ENCODE results near the gene EMP2. TPM values are rescaled to one million over a fixed set of nuclear protein-coding genes. Genes with fewer than 3 reads are reported as not detected.

The EMP2 gene
- total RNA-seq, 1 donor from 2014 or later, result 6.0 TPM

- no peak for DNase-seq (ENCODE audit: extremely low read depth, low read depth, low spot score)
Measured at GRCh38 chr16:10610499-10611184, 30.2 kb upstream of the EMP2 start.

DNA sequence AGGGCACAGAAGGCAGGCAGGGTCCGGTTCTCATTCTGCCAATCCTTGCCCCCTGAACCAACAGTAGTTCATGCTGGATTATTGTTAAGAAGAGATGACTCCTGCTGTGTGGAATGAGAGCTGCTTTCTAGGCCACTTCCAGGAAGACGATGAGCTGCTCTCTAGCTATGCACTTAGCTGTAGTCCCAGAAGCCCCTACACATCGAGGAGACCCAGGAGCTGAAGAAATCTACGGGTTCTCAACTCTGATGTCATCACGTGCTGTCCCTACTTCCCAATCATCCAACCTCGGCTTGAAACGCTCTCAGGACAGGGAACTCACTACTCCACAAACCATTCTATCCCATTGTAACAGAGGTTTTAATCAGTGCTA is 29.0 kb upstream of the EMP2 start:
- no peak for DNase-seq (ENCODE audit: extremely low read depth, low read depth, low spot score)

GRCh38 chr16:10608687-10609401 is 28.4 kb upstream of the EMP2 start:
- no peak for DNase-seq (ENCODE audit: extremely low read depth, low read depth, low spot score)

DNA sequence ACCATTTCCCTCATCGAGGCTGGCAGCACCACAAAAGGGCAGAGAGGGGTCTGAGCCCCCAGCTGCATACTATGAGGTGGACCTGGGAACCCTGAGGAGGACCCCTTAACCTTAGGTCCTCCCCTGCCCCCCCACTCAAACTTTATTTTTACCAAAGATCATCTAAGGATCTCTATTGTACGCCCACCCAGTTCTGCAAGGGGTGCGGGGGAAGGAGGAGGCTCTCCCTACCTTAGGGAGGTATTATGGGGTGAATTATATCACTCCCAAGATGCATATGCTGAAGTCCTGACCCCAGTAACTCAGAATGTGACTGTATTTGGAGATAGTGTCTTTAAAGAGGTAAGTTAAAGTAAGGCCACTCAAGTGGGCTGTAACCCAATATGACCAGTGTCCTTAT is 26.8 kb upstream of the EMP2 start:
- no peak for DNase-seq (ENCODE audit: extremely low read depth, low read depth, low spot score)

- DNase-seq (ENCODE audit: extremely low read depth, low read depth, low spot score), result no peak
Measured at GRCh38 chr16:10606607-10607006, 26.2 kb upstream of the EMP2 start.

DNA sequence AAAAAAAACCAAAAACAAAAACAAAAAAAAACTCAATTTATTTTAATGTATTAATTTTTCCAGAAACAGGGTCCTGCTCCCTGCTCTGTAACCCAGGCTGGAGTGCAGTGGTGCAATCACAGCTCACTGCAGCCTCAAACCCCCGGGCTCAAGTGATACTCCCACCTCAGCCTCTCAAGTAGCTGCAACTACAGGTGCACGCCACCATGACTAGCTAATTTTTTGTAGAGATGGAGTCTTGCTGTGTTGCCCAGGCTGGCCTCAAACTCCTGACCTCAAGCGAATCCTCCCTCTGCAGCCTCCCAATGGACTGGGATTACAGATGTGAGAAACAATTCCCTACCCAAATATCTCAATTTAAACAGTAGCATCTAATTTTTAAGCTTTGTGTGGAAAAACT is 25.2 kb upstream of the EMP2 start:
- DNase-seq (ENCODE audit: extremely low read depth, low read depth, low spot score), result no peak

- DNase-seq (ENCODE audit: extremely low read depth, low read depth, low spot score), result no peak
Measured at GRCh38 chr16:10601444-10602408, 21.3 kb upstream of the EMP2 start.

- no peak for DNase-seq (ENCODE audit: extremely low read depth, low read depth, low spot score)
Measured at GRCh38 chr16:10600782-10601443, 20.5 kb upstream of the EMP2 start.

DNA sequence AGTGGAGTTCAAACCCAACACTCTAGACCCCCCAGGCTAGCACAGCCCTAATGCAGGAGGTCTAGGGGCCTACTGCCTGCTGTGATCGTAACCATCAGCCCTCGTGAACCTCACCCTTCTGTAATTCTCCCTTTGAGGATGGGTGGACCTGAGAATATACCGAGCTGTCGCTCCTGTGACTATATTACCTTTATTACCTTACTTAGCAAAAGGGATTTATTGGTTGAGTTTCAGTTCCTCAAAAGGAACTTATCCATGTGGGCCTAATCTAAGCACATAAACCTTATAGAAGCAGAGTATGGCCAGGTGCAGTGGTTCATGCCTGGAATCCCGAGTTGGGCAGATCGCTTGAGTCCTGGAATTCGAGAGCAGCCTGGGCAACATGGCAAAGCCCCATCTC is 19.2 kb upstream of the EMP2 start:
- no peak for DNase-seq (ENCODE audit: extremely low read depth, low read depth, low spot score)

GRCh38 chr16:10598157-10598556 is 17.8 kb upstream of the EMP2 start:
- no peak for DNase-seq (ENCODE audit: extremely low read depth, low read depth, low spot score)

- DNase-seq (ENCODE audit: extremely low read depth, low read depth, low spot score), result no peak
Measured at GRCh38 chr16:10597187-10597601, 16.8 kb upstream of the EMP2 start.

- no peak for DNase-seq (ENCODE audit: extremely low read depth, low read depth, low spot score)
Measured at GRCh38 chr16:10594312-10594950, 14.0 kb upstream of the EMP2 start.

DNA sequence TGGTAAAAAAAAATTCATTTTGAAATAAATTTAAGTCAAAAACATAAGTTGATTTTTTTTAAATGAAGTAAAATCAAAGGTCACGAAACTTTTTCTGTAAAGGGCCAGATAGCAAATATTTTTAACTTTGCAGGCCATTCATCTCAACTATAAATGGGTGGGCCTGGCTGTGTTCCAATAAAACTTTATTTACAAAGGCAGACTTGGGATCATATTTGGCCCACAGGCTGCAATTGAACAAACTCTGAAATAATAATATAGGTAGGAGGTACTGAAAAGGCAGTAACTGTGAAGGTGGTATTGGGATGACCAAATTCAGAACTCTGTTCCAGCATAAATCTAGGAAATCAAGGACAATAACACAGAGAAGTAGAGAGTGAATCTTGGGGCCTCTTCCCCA is 12.2 kb upstream of the EMP2 start:
- no peak for DNase-seq (ENCODE audit: extremely low read depth, low read depth, low spot score)

DNA sequence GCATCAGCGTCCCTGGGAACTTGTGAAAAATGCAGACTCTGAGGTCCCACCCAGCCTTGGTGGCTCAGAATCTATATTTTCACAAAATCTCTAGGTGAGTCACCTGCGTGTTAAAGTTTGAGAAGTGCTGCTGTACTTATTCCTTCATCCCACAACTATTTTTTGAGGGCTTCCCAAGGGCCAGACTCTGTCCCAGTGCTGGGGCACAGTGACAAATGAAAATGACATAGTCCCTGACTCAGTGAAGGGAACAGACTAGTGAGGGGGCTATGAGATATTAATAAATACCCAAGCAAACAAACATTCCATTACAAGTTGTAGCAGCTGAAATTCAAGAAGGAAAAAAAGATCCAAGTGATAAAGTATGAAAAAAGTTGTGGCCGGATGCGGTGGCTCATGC is 9.9 kb upstream of the EMP2 start:
- DNase-seq (ENCODE audit: extremely low read depth, low read depth, low spot score), result no peak

DNA sequence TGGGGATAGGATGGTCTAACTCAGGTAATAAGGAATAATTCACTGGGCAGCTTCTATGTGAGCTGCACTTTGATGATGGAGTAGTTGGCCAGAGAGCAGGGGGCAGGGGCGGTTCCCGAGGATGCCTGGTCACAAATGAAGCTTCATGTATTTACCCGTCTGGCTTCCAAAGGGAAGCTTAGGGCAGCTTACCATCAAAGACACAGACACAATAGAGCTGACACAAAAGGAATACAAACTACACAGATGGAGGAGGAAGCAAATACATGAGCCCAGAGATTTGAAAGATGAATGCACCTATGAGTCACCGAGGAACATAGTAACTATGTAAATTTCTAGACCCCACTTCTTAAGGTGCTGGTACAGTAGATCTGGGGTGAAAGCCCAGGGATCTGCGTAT is 8.7 kb upstream of the EMP2 start:
- no peak for DNase-seq (ENCODE audit: extremely low read depth, low read depth, low spot score)

GRCh38 chr16:10587622-10588021 is 7.2 kb upstream of the EMP2 start:
- no peak for DNase-seq (ENCODE audit: extremely low read depth, low read depth, low spot score)

DNA sequence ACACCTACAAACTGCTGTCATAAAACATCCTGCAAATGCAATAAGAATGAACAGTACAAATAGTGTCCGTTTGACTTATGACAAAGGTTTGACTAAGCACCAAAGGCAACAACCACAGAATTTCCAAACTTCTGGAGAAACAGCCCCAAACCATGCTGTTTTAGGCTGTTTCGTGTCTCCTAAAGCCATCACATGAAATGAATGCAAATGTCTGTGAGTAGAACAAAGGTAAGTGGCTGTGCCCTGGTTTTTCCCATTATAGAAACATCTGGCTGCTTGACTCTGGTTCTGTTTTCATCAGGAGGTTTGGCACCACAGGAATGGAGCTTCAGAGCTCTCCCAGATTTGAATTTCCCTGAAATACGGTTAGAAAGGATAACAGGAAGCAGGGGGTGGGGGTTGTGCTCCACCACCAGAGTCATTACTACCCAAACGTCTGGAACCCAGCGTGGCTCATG is 4.6 kb upstream of the EMP2 start:
- DNase-seq (ENCODE audit: extremely low read depth, low read depth, low spot score), result no peak

- DNase-seq (ENCODE audit: extremely low read depth, low read depth, low spot score), result no peak
Measured at GRCh38 chr16:10583269-10583668, 2.9 kb upstream of the EMP2 start.

GRCh38 chr16:10581507-10581906 is 1.1 kb upstream of the EMP2 start:
- DNase-seq (ENCODE audit: extremely low read depth, low read depth, low spot score), result no peak

GRCh38 chr16:10580883-10581247 is 467 bp upstream of the EMP2 start:
- DNase-seq (ENCODE audit: extremely low read depth, low read depth, low spot score), result no peak
